ENCODE results near the gene LRCH1. TPM values are rescaled to one million over a fixed set of nuclear protein-coding genes. Genes with fewer than 3 reads are reported as not detected.
A peak's percentile ranks its signal among the peaks of the same experiment; 100 is the strongest.

The LRCH1 gene
- polyA plus RNA-seq, 1 donor, result 20.7 TPM

DNA sequence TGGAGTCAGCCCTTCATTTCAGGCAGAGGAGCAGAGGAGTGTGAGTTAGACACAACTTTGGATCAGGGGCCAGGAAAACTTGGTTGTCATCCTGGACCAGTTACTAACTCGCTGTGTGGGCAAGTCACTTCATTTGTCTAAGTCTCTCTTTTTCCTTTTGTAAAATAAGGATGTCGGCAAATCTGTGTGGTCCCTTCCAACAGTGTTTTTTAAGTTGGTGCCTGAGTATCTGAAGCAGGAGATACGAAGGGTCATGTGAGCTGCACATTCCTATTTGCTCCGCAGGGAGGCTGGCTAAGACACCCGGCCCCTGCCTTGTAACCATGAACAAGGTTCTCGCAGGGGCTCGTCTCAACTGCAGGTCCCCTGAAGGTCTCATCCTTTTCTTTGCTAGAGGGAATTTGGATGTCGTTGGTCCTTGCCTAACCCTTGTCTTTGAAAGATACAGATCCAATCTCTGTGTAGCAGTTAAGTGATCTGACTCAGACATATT, 64.3 kb downstream of the LRCH1 start:
- DNase-seq, result no peak

DNA sequence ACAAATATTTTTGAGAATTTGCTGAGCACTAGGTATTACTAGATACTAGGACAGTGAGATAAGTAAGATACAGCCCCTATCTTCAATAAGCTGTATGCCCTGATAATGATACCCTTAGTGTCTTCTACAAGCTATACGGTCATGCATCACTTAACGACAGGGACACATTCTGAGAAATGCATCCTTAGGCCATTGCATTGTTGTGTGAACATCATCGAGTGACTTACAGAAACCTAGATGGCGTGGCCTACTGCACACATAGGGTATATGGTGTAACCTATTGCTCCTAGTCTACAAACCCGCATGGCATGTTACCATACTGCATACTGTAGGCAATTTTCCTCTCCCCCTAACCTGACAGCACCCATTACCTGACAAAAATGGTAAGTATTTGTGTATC, 64.9 kb downstream of the LRCH1 start:
- no peak for DNase-seq

DNA sequence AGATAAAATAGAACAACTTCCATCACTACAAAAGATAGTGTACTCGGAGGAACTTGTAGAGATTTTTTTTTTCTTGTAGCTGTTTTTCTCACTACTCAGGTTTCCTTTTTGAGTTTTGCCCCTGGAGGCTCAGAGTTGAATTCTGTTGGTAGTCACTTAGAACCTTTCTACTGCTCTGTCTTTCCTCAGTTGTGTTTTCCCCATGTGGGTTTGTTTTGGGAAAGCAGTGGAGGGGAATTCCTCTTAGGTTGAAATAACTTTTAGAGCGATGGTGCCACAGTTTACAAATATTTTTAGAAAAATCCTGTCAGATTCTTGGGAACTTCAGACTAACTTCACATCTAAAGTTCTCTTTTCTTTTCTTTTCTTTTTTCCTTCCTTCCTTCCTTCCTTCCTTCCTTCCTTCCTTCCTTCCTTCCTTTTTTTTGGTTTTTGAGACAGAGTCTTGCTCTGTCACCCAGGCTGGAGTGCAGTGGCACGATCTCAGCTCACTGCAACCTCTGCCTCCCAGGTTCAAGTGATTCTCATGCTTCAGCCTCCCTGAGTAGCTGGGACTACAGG, 65.8 kb downstream of the LRCH1 start:
- no peak for DNase-seq

DNA sequence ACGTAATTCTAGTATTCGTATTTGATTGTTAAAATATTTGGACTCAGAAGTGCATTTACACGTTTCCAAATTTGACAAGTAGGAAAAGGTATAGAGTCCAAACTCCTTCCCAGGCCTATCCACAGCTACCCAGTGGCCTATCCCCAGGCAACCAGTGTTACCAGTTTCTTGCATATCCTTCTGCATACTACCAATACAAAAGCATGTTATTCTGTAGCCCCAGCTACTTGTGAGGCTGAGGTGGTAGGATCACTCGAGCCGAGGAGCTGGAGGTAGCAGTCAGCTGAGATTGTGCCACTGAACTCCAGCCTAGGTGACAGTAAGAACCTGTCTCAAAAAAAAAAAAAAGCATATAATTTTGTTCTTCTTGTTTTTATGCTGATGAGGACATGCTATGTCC, 67.1 kb downstream of the LRCH1 start:
- no peak for DNase-seq

DNA sequence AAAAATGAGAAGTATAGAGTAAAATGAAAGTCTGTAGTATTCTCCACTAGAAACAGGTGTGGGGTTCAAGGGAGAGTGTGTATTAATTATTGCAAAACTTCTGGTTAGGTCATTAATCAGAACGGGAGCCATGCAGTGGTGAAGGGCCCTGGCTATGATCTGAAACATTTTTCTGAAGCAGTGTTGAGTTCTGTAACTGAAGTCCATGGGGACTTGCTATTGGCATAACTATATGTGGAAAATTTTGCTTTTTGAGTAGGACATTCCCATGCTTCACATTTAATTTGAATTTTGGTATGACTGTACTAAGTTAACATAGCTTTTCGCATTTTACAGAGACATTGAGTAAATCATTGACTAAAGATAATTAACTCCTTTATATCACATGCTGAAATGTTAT, 67.5 kb downstream of the LRCH1 start:
- peak; percentile 59 for DNase-seq

DNA sequence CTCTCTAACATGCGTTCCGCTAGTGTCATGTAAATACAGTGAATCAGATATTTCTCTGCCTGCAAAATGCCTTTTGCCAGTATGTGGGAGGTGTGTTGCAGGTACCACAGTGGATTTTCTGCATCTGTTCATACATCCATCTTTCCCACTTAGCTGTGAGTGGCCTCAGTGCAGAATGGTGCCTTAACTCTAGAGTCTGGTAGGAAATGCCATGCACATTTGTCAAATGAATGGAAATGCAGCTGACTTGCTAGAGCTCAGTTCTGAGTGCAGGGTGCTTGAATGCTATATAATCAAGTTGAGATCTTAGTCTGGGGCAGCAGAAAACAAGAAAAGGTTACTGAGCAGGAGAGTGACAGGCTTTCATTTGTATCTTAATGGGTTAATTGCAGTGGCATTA, 68.2 kb downstream of the LRCH1 start:
- no peak for DNase-seq

DNA sequence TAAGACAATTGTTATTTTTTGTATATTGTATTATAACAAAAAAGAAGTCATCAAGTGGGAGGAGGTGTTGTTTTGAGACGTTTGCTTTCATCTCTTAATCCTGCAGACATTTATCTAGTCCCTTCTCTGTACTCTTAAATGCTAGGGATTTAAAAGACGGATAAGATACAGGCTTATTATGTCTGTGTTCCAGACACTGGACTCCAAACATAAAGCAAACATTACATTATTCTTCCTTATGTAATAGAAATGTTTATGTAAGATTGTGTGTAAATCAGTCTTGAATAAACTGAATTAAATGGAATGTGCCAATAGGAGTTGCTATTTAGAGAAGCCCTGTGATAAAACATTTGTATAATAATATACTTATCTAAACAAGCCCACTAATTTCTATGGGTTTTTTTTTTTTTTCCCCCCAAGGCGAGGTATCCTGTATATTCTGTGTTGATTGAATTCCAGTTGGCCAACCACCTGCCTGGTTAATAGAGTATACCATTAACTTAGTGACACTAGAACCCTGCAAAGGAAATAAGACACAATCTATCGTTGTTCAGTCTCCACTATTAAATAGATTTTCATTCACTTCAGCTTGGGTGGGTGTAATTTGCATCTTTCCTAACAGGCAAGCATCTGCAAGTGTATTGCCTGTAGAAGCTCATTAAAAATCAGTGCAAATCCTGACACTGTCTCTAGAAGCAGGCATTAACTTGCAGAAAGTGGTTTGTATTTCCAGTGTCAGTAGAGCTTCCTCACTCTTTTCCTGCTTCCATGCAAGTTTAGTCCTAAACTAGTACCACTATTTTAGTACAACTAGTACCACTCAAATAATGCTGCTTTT, 69.0 kb downstream of the LRCH1 start:
- no peak for DNase-seq

DNA sequence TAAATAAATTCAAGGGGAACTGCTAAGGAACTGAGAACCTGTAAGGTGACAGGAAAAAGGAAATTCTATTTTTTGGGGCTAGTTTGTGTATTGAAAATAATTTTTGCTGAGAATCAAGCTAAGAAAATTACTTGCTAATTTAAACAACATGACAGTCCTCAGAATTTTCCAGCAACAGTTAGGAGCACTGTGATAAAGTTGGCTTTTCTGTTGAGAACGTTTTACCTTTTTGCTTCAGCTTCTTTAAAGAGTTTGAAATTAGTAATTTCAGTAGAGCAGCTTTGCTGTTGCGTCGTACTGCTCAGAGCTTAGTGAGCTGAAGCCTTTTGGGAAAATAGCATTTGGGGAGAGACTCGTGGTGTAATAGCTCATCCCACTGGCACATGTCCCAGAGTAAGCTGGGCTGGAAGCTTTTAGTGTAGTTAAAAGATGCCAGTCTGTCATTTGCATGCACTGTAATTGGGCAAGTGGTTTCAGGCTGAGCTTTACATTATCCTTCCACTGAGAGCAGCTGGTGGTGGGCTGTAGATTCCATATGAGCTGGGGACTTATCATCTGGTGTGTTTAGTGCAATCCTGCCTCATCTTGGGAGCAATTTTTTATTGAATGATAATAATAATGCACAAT, 69.8 kb downstream of the LRCH1 start:
- peak; percentile 45 for DNase-seq

DNA sequence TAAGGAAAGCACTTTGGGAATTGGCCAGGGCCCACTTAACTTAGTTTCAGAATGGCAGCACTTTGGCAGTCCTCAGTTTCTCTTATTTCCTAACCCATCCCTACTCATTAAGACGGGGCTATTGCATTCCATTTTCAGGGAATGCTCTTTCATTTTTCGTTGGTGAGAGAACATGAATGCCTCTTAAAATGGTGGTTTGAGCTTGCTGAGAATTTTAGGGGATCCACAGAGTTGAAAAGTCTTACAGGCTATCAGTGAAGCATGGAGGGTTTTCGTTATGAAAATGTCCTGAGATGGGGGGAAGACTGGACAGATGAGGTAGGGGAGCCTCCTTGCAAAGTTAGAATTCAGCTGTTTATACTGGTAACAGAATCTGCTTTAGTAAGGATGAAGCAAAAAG, 71.4 kb downstream of the LRCH1 start:
- no peak for DNase-seq

DNA sequence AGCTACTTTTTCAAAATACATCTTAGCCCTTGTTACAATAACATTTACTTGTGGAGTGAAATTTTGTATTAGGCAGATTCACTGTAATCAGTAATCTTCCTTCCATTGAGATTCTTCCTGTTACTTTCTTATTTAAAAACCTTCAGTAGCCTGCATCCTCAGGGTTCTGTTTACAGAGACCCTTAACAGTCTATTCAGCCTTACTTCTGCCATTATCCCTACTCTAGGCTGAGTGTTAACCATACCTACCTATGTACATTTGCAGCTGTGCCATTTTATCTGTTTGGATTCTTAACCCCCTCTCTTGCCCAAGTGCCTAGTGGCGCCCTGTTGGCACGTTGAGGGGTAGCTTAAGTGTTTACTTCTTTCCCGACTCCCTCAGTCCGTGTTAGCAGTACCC, 71.9 kb downstream of the LRCH1 start:
- DNase-seq, result no peak

DNA sequence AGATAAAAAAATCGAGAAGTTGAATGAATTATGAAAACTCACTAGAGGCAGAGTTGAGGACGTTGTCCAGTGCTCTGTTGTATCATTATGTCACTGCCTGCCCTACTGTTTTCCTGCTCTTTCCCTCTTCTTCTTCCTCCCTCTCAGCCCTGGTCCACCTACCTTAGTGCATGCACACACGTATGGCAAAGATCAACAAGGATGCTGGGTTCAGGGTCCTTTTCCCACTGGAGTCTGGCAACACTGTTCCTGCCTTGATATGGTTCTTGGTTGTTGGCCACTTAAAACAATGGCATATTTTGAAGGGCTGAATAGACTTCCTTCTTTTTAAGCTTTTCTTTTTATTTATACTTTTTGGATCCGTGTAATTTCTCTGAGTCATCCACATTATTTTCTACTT, 74.5 kb downstream of the LRCH1 start:
- DNase-seq, result no peak

DNA sequence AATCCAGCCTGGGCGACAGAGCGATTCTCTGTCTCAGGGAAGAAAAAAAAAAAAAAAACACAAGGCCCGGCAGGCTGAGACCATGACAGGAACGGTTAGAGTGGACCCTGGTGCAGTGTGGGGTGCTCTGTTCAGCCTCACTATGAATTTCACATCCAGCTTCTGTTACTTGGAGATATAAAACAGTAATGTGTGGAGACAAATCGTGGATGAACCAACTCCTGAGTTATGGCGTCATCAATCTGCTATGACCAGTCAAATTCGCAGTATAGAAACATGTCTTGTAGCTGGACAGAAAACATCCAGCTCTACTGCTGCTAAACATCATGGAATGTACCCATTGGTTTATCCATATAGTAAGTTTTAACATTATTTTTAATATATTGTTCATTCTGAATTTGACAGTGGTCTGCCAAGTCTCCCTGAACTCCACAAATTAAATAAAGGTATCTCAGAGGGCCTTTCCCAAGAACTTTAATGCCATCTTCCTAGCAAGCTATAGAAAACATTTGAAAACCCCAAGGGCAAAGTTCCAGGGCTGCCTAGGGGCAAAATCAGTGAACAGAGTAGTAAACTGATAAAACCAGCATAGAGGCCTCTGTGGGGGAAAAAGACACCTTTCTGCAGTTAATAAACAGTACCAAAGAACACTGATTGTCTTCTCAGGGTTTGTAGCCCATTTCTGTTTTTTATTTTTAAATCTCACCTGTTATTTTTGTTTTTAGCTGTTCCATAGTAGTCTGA, 75.8 kb downstream of the LRCH1 start:
- DNase-seq, result no peak

DNA sequence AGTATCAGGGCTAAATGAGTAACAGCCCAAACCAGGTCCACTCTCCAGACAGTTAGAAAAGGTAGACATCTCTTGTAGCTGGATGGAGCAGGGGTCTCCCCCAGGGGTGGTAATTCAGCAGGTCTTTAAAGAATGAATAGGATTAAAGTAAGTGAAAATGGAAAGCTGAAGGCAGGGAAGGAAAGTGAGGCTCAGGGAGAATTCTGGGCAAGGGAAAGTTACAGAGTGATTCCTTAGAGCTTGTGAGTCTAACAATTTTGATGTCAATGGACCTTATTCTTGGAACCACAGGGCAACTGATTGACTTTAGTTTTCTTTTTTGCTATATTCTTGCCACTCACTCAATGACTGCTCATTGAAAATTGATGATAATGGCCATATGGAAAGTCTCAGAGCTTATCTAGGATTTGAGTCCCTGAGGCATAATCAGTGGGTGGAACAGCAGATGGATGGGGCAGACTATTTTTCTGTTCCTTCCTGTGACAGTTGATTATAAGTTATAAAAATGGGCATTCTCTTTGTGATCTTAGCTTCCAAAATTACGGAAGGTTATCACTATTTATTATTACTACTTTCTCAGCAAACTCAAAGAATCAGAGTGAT, 76.9 kb downstream of the LRCH1 start:
- no peak for DNase-seq

DNA sequence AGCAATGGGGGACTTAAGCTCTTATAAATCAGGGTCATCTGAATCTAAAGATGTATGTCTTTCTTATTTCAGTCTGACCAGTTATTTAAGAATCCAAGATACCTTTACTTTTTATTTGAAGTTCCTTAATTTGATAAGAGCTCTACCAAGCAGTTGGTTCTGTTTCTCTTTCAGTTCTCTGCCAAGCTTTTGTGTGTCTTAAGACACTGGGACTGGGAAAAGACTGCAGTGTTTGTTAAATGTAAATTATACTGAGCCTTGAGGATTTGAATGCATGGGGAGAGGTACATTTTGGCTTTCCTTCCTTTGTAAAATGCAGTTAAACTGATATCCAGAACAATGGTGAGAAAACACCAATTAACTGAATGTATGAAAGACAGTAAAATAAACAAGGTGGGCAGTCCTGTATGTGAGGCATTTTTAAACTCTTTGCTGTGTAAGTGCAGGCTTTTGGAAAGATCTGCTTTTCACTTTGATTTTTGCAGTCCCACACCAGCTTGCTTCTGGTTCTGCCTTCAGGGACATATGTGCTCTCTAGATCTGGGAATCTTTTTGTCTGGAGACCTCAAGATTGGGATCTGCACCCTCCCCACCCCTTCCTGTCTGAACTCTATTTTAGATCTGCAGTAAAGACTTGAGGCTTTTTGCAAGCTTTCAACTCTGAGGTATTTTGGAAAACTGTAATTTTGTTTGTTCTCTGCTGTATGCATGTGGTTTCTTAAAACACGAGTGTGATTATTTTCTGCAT, 77.6 kb downstream of the LRCH1 start:
- no peak for DNase-seq

DNA sequence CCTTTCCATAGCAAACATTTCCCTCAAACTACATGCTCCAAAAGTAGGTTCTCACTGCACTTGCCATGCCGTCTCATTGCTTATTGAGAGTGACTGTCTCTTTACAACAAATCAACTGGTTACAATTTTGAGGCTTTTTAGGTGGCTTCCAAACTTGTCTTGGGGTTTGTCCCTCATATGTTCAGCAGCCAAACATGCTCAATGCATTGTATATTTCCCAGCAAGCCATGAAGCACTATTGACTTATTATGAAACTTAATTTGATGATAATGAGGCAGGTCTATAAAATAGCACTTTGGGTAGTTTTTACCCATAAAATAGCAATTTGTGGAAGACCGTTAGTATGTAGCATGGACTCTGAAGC, 78.2 kb downstream of the LRCH1 start:
- DNase-seq, result no peak

DNA sequence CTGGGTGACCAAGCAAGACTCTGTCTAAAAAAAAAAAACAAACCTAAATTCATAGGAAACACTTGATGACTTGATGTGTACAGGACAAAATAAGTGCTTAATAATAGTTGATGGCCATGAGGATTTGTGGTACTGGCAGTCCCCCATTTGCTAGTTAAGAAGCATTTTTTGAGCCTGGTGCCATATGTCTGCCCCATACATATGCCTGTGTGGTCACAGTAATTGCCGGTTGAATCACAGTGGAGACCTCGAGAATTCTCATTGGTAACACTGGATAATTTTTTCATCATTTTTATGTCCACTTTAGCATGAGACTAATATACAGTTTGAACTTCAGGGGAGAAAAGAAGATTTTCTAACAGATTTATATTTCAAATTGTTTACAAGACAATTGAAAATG, 79.2 kb downstream of the LRCH1 start:
- DNase-seq, result no peak

DNA sequence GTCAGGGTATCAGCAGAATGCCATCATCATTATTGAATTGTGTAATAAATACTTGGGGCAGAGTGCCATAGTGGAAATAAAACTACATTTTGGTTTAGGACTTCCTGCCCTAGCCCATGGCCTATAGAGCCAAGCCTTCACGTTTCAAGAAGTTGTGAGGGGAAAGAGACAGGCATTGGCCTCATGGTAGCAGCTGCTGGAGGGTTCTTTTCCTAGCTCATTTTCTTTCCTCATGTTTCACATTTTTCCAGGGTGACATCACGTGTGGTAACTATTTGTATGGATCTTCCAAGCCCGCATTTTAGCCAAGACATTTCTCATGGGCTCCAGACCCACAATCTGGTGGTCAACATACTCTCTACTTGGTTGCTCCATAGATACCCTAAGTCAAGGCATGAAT, 80.4 kb downstream of the LRCH1 start:
- DNase-seq, result no peak

DNA sequence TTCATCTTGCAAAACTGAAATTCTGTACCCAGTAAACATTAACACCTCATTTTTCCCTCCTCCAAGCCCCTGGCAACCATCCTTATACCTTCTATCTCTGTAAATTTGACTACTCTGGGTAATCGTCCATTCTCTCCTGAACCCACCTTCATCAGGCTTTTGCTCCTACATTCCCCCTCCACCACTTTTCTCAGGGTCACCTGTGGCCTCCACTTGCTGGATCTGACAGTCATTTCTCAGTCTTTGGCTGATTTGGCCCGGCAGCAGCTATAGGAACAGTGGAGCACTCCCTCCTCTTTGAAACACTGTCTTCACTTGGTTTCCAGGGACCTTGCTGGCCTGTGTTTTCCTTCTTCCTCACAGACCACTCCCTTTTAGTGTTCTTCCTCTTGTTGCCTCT, 83.5 kb downstream of the LRCH1 start:
- DNase-seq, result no peak

DNA sequence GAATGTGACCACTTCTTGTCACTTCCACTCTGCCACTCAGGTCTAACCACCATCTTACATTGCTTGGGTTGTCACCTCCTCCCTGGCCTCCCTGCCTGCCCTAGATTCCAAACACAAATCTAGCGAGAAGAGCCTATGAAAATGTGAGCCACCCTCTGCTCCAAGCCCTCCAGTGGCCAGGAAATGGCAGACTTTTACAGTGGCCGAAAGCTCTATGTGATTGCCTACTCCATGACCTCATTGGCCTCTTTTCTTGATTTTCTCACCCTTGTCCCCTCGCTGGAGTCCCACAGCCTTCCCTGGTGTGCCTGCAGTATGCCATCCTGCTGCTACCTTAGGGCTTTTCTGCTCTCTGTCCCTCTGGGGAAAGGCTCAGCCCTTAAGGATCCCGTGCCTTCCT, 84.2 kb downstream of the LRCH1 start:
- DNase-seq, result no peak

DNA sequence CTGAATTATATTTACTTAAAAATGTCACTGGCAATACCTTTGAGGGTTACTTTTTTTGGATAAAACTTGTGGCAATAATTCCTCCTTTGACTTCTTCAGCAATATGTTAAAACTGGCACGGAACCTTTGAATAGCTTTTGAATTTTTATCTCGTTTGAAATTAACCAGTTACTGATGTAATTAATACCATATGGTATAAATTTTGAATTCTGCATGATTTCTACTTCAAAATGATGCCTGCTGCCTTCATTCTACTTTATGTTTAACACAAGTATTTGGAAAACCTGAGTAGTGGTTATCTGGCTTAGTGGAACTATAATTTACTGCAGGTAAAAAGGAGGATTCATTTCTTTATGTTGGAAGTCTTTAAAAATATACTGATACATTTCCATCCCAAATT, 85.3 kb downstream of the LRCH1 start:
- DNase-seq, result no peak

DNA sequence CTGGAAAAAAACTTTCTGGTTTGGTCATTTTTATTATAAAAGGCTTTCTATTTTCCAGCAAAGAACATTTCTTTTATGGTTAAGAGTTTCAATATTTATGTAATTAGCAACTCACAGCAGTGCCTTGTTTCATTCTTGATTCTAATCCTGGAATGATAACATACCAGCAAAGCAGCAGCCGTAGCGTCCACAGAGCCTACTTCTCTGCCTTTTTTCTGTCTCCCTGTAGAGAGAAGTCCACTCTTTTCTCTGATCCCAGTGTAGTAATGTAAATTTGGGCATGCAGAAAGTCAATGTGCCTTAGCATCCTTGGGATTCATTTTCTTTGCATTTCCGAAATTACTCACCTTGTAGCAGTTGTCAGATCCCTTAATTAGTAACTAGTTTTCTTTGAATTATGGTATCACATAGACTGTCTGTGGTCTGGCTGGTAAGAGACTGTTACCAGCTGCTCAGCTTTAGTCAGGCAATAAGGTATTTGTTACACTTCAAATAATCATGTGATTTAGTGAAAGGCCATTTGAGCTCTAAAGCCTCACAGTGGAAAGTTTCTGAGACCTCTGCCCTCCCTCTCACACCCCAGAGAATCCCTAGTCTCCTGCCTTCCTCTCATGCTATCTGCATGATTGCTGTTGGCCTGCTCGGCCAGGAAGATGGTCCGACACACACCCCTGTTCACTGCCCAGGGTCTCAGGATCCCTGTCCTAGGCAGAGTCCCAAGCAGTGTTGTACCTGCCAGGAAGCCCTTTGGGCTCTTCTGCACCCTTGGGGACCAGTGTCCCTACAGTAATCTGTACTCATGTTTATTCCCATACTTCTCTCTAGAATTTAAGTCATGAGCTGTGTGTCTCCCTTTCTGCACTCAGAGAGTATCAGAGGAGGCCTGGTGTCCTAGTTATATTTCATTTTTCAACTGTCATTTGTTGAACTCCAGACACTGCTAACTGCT, 86.3 kb downstream of the LRCH1 start:
- no peak for DNase-seq
